Fibroblast of lung (primary cell): ENCODE data around the gene ARSD. TPM values are rescaled to one million over a fixed set of nuclear protein-coding genes. Genes with fewer than 3 reads are reported as not detected.
A peak's percentile ranks its signal among the peaks of the same experiment; 100 is the strongest.

Experiments
- DNase-seq, 2 donors: peaks; one replicate each; pipeline versions ENCODE4 v3.0.0 to v3.0.0-alpha.2; 2010; ENCODE audit warnings: low read depth in 2 of 2
- H2AFZ ChIP-seq: 2 replicates; pipeline ENCODE4 v1.5.1; 2012; ENCODE audit warnings: low read length, control low read depth, inconsistent platforms
- H3K27ac ChIP-seq: 2 replicates; pipeline ENCODE4 v1.5.1; 2011; ENCODE audit warnings: low read length, control low read depth; ENCODE audit not compliant: insufficient read depth
- H3K27me3 ChIP-seq: 2 replicates; pipeline ENCODE4 v1.5.1; 2011; ENCODE audit warnings: mild to moderate bottlenecking, low read length; ENCODE audit not compliant: control insufficient read depth, insufficient read depth
- H3K36me3 ChIP-seq: 2 replicates; pipeline ENCODE4 v1.5.1; 2011; ENCODE audit warnings: low read length; ENCODE audit not compliant: control insufficient read depth, insufficient read depth
- H3K4me1 ChIP-seq: 2 replicates; pipeline ENCODE4 v1.5.1; 2011; ENCODE audit warnings: low read length; ENCODE audit not compliant: control insufficient read depth, insufficient read depth; ENCODE audit errors: extremely low read depth
- H3K4me2 ChIP-seq: 2 replicates; pipeline ENCODE4 v1.5.1; 2011; ENCODE audit warnings: low read length, control low read depth; ENCODE audit not compliant: insufficient read depth; ENCODE audit errors: extremely low read depth
- H3K4me3 ChIP-seq, 4 experiments: fragments of 200-600 bp in 1 of 4; sonication (generic) in 1 of 4; replicated peaks in 1 of 4; 2 replicates each; pipeline ENCODE4 v1.5.1; 2011 to 2016; ENCODE audit warnings: low read length in 4 of 4, low read depth in 3 of 4, mild to moderate bottlenecking in 3 of 4, control low read depth in 2 of 4, inconsistent platforms in 1 of 4, mixed read lengths in 1 of 4; ENCODE audit not compliant: insufficient read depth in 1 of 4; ENCODE audit errors: control extremely low read depth in 1 of 4
- H3K79me2 ChIP-seq: 2 replicates; pipeline ENCODE4 v1.5.1; 2012; ENCODE audit warnings: mild to moderate bottlenecking, low read length, inconsistent platforms; ENCODE audit not compliant: control insufficient read depth, insufficient read depth
- H3K9ac ChIP-seq: 2 replicates; pipeline ENCODE4 v1.5.1; 2011; ENCODE audit warnings: mild to moderate bottlenecking, low read length, control low read depth; ENCODE audit not compliant: insufficient read depth
- H3K9me3 ChIP-seq: 2 replicates; pipeline ENCODE4 v1.5.1; 2012; ENCODE audit warnings: low read depth, low read length; ENCODE audit not compliant: control insufficient read depth, insufficient read depth
- H4K20me1 ChIP-seq: 2 replicates; pipeline ENCODE4 v1.5.1; 2011; ENCODE audit warnings: low read length; ENCODE audit not compliant: control insufficient read depth, insufficient read depth; ENCODE audit errors: extremely low read depth
- EZH2 ChIP-seq: IDR thresholded peaks from 2 replicates; pipeline ENCODE4 v1.5.1; 2012; ENCODE audit warnings: low read length, control low read depth, mild to moderate bottlenecking; ENCODE audit errors: missing control alignments
- polyA plus RNA-seq, 2 donors: library from polyadenylated mRNA; depleted of rRNA in 1 of 2; stranded (reverse) in 1 of 2; unstranded in 1 of 2; fragments of >200 nt; gene quantifications; 2 replicates each; pipeline ENCODE4 v1.2.1, GENCODE V29; 2011 to 2012; ENCODE audit warnings: missing spikeins in 1 of 2
- total RNA-seq: library from RNA; depleted of rRNA; stranded (reverse); fragments of >200 nt; gene quantifications from 2 replicates; pipeline ENCODE4 v1.2.1, GENCODE V29; 2014
- TF ChIP-seq, protein P1 (sequence below), 2 donors: IDR thresholded peaks in 1 of 2; conservative IDR thresholded peaks in 1 of 2; 1 replicate in 1 of 2; 2 replicates in 1 of 2; pipeline ENCODE4 v1.5.1; 2011 to 2012; ENCODE audit warnings: low read length in 2 of 2, control low read depth in 1 of 2, inconsistent platforms in 1 of 2, low read depth in 1 of 2, mild to moderate bottlenecking in 1 of 2

ARSD gene
- total and polyA plus RNA-seq, 2 donors (not counting 1 experiment from before 2014, with no cell fraction given), result 7.5 to 30.7 TPM

DNA sequence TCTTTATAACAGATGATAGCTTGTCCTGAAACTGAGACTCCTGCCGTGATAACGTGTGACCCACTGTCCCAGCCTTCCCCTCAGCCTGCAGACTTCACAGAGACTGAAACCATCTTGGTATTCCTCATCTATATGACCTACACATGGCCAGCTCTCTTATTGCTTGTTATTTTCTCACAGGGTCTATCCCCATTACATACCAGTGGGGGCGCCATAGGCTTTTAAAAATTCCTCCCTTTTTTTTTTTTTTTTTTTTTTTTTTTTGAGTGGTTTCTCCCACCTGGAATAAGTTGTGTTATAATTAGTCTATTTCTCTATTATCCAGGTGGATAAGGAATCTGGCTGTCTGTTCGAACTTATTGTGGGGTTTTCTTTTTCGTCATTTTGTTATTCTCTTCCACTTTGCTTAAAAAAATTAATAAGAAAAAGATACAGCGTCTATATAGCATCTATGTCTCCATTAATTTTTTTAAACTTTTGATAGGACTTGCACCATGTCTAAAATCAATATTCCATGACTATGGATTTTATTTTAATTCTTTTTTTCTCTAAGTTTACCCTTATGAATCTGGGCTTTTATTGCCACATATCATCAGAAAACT is 53.2 kb downstream of the ARSD start:
- no peaks in the 10 kb centered on the region for H3K27me3 ChIP-seq
- DNase-seq, result peak in 1 of 2 donors; percentile 14
- H4K20me1 ChIP-seq, result no peaks in the 10 kb centered on the region
- H2AFZ ChIP-seq, result no peak overlapping the region
- H3K9ac ChIP-seq, result no peak overlapping the region
- no peaks in the 10 kb centered on the region for H3K79me2 ChIP-seq
- H3K36me3 ChIP-seq, result no peaks in the 10 kb centered on the region
- H3K4me2 ChIP-seq, result no peak overlapping the region
- H3K27ac ChIP-seq, result no peak overlapping the region
- TF ChIP-seq, protein P1, sequence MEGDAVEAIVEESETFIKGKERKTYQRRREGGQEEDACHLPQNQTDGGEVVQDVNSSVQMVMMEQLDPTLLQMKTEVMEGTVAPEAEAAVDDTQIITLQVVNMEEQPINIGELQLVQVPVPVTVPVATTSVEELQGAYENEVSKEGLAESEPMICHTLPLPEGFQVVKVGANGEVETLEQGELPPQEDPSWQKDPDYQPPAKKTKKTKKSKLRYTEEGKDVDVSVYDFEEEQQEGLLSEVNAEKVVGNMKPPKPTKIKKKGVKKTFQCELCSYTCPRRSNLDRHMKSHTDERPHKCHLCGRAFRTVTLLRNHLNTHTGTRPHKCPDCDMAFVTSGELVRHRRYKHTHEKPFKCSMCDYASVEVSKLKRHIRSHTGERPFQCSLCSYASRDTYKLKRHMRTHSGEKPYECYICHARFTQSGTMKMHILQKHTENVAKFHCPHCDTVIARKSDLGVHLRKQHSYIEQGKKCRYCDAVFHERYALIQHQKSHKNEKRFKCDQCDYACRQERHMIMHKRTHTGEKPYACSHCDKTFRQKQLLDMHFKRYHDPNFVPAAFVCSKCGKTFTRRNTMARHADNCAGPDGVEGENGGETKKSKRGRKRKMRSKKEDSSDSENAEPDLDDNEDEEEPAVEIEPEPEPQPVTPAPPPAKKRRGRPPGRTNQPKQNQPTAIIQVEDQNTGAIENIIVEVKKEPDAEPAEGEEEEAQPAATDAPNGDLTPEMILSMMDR (conservative IDR thresholded peaks at IDR 0.05 in 1 of 2, IDR thresholded peaks at IDR 0.05 in 1 of 2; ENCODE audit: low read depth in 1 of 2, low read length in 2 of 2), result peak; percentile 12 to 36
- no peak for TF ChIP-seq EZH2
- no peak overlapping the region for H3K4me3 ChIP-seq
- H3K4me1 ChIP-seq, result no peaks in the 10 kb centered on the region
- no peaks in the 10 kb centered on the region for H3K9me3 ChIP-seq

DNA sequence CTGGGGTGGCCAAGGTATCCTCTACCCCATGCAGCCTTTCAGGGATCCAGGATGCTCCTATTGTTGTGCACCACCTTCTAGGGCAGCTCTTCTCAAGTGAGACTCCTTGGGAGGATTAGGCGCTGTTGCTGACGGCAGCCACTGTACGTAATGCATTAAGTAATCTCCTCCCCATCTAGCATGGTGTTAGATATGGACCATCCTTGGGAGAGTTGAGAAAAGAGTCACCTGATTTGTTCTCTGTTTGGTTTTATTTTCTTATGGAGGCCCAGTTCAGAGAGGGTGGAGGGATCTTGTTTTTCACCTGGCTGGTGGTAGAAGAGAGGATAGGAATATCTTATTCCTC is 54.0 kb downstream of the ARSD start:
- TF ChIP-seq, protein P1 (conservative IDR thresholded peaks at IDR 0.05 in 1 of 2, IDR thresholded peaks at IDR 0.05 in 1 of 2; ENCODE audit: low read depth in 1 of 2, low read length in 2 of 2), result no peak
- TF ChIP-seq EZH2, result no peak

GRCh38 chrX:2874222-2875135 is 54.7 kb downstream of the ARSD start:
- Histone ChIP-seq H3K4me2 (no peak overlapping the region), H3K27ac (no peak overlapping the region), H3K4me3 (no peak overlapping the region), H4K20me1 (no peaks in the 10 kb centered on the region), H3K79me2 (no peaks in the 10 kb centered on the region), H2AFZ (no peak overlapping the region), H3K4me1 (no peaks in the 10 kb centered on the region), H3K9ac (no peak overlapping the region), H3K27me3 (no peaks in the 10 kb centered on the region), H3K9me3 (no peaks in the 10 kb centered on the region), H3K36me3 (no peaks in the 10 kb centered on the region)
- TF ChIP-seq, protein P1 (conservative IDR thresholded peaks at IDR 0.05 in 1 of 2, IDR thresholded peaks at IDR 0.05 in 1 of 2; ENCODE audit: low read depth in 1 of 2, low read length in 2 of 2), result no peak
- no peak for TF ChIP-seq EZH2
- no peak for DNase-seq

More for the DNA sequence above, 54.0 kb downstream of the ARSD start:
- Histone ChIP-seq H3K4me3 (no peak overlapping the region), H3K27ac (no peak overlapping the region), H3K79me2 (no peaks in the 10 kb centered on the region), H4K20me1 (no peaks in the 10 kb centered on the region), H3K9ac (no peak overlapping the region), H3K36me3 (no peaks in the 10 kb centered on the region), H3K4me2 (no peak overlapping the region), H3K9me3 (no peaks in the 10 kb centered on the region), H2AFZ (no peak overlapping the region), H3K27me3 (no peaks in the 10 kb centered on the region), H3K4me1 (no peaks in the 10 kb centered on the region)
- no peak for DNase-seq
